LoVo (cell line): ENCODE measurements around the gene PRKCZ.
A peak's percentile ranks its signal among the peaks of the same experiment; 100 is the strongest.

Source experiments
- DNase-seq: peaks from one replicate; pipeline ENCODE4 v3.0.0-alpha.2; 2016; ENCODE audit warnings: low spot score

Gene PRKCZ

GRCh38 chr1:2046174-2046917 lies 3.9 kb upstream of the PRKCZ start:
- peak; percentile 62 for DNase-seq

GRCh38 chr1:2046953-2047748 lies 3.1 kb upstream of the PRKCZ start:
- no peak for DNase-seq

GRCh38 chr1:2047749-2048729 lies 2.2 kb upstream of the PRKCZ start:
- no peak for DNase-seq

GRCh38 chr1:2049225-2049717 lies 940 bp upstream of the PRKCZ start:
- peak; percentile 49 for DNase-seq

GRCh38 chr1:2050461-2050792 lies 216 bp downstream of the PRKCZ start:
- no peak for DNase-seq

GRCh38 chr1:2050793-2051682 lies 827 bp downstream of the PRKCZ start:
- DNase-seq, result no peak

- DNase-seq, result no peak
Observed at GRCh38 chr1:2052054-2052679, 2.0 kb downstream of the PRKCZ start.

GRCh38 chr1:2052756-2053155 lies 2.5 kb downstream of the PRKCZ start:
- DNase-seq, result no peak

GRCh38 chr1:2053217-2053616 lies 3.0 kb downstream of the PRKCZ start:
- no peak for DNase-seq

GRCh38 chr1:2053784-2054376 lies 3.7 kb downstream of the PRKCZ start:
- DNase-seq, result no peak

GRCh38 chr1:2054560-2054959 lies 4.3 kb downstream of the PRKCZ start:
- DNase-seq, result no peak

- DNase-seq, result no peak
Observed at GRCh38 chr1:2055911-2056575, 5.8 kb downstream of the PRKCZ start.

- no peak for DNase-seq
Observed at GRCh38 chr1:2056955-2057590, 6.9 kb downstream of the PRKCZ start.

GRCh38 chr1:2059290-2059953 lies 9.2 kb downstream of the PRKCZ start:
- no peak for DNase-seq

- no peak for DNase-seq
Observed at GRCh38 chr1:2060072-2060471, 9.9 kb downstream of the PRKCZ start.

GRCh38 chr1:2060535-2060934 lies 10.3 kb downstream of the PRKCZ start:
- DNase-seq, result no peak

GRCh38 chr1:2061065-2061778 lies 11.0 kb downstream of the PRKCZ start:
- no peak for DNase-seq

GRCh38 chr1:2065699-2066098 lies 15.5 kb downstream of the PRKCZ start:
- no peak for DNase-seq
